ENCODE results near the gene CD81. TPM values are rescaled to one million over a fixed set of nuclear protein-coding genes. Genes with fewer than 3 reads are reported as not detected.
"Not testable (repeated sequence)": the region's sequence is repeated elsewhere in the genome, so short reads cannot be mapped to it uniquely, and the experiment has no call there.

CD81 gene
- total RNA-seq, 4 donors from 2014 or later: 264 to 370 (median 298) TPM

DNA sequence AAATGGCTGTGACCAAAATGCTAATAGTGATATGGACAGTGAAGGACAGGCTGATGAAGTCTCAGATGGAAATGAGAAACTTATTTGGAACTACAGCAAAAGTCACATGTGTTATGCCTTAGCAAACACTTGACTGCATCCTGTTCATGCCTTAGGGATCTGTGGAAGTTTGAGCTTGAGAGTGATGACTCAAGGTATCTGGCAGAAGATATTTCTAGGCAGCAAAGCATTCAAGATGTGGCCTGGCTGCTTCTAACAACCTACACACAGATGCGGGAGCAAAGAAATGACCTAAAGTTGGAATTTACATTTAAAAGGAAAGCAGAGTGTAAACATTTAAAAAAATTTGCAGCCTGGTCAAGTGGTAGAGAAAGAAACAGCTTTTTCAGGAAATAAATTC, 28.1 kb upstream of the CD81 start:
- intact Hi-C loops (cut with DNase I): no loop called here
- H3K27ac ChIP-seq: no peak overlapping the region
- H3K27me3 ChIP-seq: no peaks in the 10 kb centered on the region
- no peaks in the 10 kb centered on the region for H3K9me3 ChIP-seq
- H3K36me3 ChIP-seq: no peaks in the 10 kb centered on the region
- no peak overlapping the region for H3K4me3 ChIP-seq (replicated peaks in 1 of 3)
- TF ChIP-seq, protein P1, sequence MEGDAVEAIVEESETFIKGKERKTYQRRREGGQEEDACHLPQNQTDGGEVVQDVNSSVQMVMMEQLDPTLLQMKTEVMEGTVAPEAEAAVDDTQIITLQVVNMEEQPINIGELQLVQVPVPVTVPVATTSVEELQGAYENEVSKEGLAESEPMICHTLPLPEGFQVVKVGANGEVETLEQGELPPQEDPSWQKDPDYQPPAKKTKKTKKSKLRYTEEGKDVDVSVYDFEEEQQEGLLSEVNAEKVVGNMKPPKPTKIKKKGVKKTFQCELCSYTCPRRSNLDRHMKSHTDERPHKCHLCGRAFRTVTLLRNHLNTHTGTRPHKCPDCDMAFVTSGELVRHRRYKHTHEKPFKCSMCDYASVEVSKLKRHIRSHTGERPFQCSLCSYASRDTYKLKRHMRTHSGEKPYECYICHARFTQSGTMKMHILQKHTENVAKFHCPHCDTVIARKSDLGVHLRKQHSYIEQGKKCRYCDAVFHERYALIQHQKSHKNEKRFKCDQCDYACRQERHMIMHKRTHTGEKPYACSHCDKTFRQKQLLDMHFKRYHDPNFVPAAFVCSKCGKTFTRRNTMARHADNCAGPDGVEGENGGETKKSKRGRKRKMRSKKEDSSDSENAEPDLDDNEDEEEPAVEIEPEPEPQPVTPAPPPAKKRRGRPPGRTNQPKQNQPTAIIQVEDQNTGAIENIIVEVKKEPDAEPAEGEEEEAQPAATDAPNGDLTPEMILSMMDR (IDR thresholded peaks at IDR 0.05): no peak
- TF ChIP-seq POLR2A (IDR thresholded peaks at IDR 0.05): no peak
- no peaks in the 10 kb centered on the region for H3K4me1 ChIP-seq
- 90 to 98% methylated on average over 1 of the region's 1 CpG for WGBS, 2 donors
- no peak for DNase-seq

DNA sequence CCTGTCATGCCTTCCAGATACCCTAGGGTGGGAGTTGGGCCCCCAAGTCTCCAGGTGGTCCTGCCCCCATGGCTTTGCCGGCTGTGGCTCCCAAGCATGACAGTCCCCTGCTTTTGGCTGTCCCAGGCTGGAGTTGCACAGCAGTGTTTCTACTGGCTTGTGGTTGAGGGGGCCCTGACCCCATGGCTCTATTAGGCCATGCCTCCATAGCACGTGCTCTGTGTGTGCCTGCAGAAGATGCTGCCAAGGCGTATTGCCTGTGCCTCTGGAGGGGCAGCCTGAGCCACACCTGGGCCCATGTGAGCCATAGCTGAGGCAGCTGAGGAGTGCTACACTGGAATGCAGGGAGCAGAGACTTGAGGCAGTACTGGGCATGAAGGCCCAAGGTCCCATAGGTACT, 25.4 kb upstream of the CD81 start:
- no peak overlapping the region for H3K27ac ChIP-seq
- H3K27me3 ChIP-seq: no peaks in the 10 kb centered on the region
- DNase-seq: no peak
- no peaks in the 10 kb centered on the region for H3K4me1 ChIP-seq
- TF ChIP-seq, protein P1 (IDR thresholded peaks at IDR 0.05): no peak
- TF ChIP-seq POLR2A (IDR thresholded peaks at IDR 0.05): no peak
- intact Hi-C loops (cut with DNase I): no loop called here
- no peaks in the 10 kb centered on the region for H3K9me3 ChIP-seq
- no peak overlapping the region for H3K4me3 ChIP-seq (replicated peaks in 1 of 3)
- 80 to 95% methylated on average over 2 to 3 of the region's 3 CpGs for WGBS, 2 donors
- H3K36me3 ChIP-seq: no peaks in the 10 kb centered on the region

DNA sequence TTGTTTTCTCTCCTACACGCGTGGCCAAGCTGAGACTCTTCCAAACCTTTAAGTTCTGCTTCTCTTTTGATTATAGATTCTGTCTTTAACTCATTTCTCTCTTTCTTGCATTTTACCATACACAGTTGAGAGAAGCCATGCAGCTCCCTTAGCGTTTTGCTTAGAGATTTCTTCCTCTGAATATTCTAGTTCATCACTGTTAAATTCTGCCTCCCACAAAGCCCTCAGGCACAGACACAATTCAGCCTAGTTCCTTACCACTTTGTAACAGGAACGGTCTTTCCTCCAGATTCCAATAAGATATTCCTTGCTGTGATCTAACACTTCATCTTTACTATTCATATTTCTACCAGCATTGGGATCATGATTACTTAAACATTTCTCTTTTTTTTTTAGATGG, 24.7 kb upstream of the CD81 start:
- no peak overlapping the region for H3K27ac ChIP-seq
- H3K4me3 ChIP-seq (replicated peaks in 1 of 3): no peak overlapping the region
- H3K27me3 ChIP-seq: no peaks in the 10 kb centered on the region
- no peaks in the 10 kb centered on the region for H3K9me3 ChIP-seq
- no peaks in the 10 kb centered on the region for H3K36me3 ChIP-seq
- DNase-seq: no peak
- TF ChIP-seq, protein P1 (IDR thresholded peaks at IDR 0.05): no peak
- TF ChIP-seq POLR2A (IDR thresholded peaks at IDR 0.05): no peak
- H3K4me1 ChIP-seq: no peaks in the 10 kb centered on the region
- WGBS, 2 donors: 86 to 88% methylated on average over 4 of the region's 4 CpGs
- intact Hi-C loops (cut with DNase I): no loop called here

DNA sequence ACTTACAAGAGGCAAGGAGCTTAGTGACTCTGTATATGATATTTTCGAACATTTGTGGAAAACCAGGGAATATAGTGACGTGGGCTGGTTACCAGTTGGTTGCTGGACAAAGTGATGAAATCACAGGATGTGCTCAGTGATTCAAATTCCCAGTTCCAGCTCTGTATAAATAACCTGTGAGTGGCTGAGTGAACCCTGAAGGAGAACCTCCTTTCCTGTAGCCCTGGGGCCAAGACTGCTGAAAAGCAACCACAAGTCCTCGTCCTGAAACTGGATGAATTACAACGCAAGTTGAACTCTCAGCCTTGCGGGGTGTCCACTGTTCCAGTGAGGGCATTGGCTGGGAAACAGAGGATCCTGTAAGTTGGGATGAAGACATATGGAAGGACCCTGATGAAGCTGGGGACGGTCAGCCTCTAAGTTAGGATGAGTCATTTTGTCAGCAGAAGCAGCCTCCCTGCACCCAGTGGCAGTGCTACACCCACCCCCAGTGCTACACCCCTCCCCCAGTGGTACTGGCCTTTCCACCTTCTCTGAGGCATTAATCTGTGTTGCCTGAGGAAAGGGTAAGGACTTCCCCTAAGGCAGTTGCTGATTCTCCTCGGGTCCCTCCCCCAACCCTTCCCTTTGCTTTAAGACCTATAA, 22.0 kb upstream of the CD81 start:
- DNase-seq: no peak
- 71% methylated on average over 7 of the region's 7 CpGs for WGBS, 2 donors
- Histone ChIP-seq H3K27ac (no peak overlapping the region), H3K9me3 (no peaks in the 10 kb centered on the region), H3K4me3 (replicated peaks in 1 of 3) (no peak overlapping the region), H3K27me3 (no peaks in the 10 kb centered on the region), H3K36me3 (no peaks in the 10 kb centered on the region), H3K4me1 (peaks cover 0 to 3% of the 10 kb centered on the region in 2 donors)
- intact Hi-C loops (cut with DNase I): no loop called here
- TF ChIP-seq, protein P1 (IDR thresholded peaks at IDR 0.05): no peak
- no peak for TF ChIP-seq POLR2A (IDR thresholded peaks at IDR 0.05)

DNA sequence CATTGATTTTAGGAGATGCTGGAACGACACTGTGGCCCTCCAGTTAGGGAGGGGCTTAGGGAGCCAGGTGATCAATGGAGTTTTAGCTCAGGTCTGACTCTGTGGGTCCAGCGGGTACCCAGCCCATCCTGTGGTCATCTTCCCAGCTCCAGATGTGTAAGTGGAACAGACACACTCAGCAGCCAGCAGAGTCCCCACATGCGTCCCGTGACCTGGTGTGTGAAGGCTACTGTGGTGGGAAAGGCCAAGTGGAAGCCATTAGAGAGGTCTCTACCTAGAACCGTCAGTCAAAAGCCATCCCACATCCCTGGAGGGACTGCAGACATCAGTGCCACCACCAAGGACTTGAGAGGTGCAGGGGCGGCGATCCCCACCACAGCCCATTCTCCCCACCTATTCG, 19.9 kb upstream of the CD81 start:
- intact Hi-C loops (cut with DNase I): no loop called here

DNA sequence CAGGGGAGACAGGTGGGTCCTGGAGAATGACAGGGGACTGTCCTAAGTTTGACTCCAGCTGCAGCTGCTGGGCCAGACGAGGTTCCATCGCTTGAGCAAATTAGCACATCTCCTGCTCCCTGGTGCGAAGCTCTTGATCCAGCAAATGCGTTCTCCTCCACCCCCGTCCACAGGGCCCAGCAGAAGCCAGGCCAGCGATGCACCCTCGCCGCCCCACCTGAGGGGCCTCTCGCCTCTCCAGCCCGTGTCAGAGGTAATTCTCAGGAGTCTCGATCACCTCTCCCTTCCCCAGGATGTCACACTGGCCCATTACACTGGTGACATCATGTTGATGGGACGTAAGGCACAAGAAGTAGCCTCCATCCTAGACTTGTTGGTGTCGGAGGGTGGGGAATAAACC, 19.5 kb upstream of the CD81 start:
- H3K9me3 ChIP-seq; H3K36me3 ChIP-seq; intact Hi-C loops (cut with DNase I); DNase-seq; H3K27ac ChIP-seq; H3K4me1 ChIP-seq; H3K27me3 ChIP-seq; H3K4me3 ChIP-seq (replicated peaks in 1 of 3): not testable (repeated sequence)
- 96% methylated on average over 13 of the region's 13 CpGs for WGBS, 2 donors

More for the DNA sequence above, 19.9 kb upstream of the CD81 start:
- WGBS, 2 donors: 68 to 70% methylated on average over 4 to 8 of the region's 8 CpGs
- H3K27me3 ChIP-seq: no peaks in the 10 kb centered on the region
- no peaks in the 10 kb centered on the region for H3K9me3 ChIP-seq
- no peak for DNase-seq
- no peak overlapping the region for H3K27ac ChIP-seq
- TF ChIP-seq, protein P1 (IDR thresholded peaks at IDR 0.05): no peak
- no peak for TF ChIP-seq POLR2A (IDR thresholded peaks at IDR 0.05)
- peaks cover 4 to 8% of the 10 kb centered on the region in 2 donors for H3K4me1 ChIP-seq
- H3K36me3 ChIP-seq: no peaks in the 10 kb centered on the region
- H3K4me3 ChIP-seq (replicated peaks in 1 of 3): no peak overlapping the region

All from thyroid gland (tissue), 4 donors.